ENCODE results near the gene SLC22A14.
"Not testable (repeated sequence)": the region's sequence is repeated elsewhere in the genome, so short reads cannot be mapped to it uniquely, and the experiment has no call there.

Gene SLC22A14, protein sequence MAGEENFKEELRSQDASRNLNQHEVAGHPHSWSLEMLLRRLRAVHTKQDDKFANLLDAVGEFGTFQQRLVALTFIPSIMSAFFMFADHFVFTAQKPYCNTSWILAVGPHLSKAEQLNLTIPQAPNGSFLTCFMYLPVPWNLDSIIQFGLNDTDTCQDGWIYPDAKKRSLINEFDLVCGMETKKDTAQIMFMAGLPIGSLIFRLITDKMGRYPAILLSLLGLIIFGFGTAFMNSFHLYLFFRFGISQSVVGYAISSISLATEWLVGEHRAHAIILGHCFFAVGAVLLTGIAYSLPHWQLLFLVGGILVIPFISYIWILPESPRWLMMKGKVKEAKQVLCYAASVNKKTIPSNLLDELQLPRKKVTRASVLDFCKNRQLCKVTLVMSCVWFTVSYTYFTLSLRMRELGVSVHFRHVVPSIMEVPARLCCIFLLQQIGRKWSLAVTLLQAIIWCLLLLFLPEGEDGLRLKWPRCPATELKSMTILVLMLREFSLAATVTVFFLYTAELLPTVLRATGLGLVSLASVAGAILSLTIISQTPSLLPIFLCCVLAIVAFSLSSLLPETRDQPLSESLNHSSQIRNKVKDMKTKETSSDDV

DNA sequence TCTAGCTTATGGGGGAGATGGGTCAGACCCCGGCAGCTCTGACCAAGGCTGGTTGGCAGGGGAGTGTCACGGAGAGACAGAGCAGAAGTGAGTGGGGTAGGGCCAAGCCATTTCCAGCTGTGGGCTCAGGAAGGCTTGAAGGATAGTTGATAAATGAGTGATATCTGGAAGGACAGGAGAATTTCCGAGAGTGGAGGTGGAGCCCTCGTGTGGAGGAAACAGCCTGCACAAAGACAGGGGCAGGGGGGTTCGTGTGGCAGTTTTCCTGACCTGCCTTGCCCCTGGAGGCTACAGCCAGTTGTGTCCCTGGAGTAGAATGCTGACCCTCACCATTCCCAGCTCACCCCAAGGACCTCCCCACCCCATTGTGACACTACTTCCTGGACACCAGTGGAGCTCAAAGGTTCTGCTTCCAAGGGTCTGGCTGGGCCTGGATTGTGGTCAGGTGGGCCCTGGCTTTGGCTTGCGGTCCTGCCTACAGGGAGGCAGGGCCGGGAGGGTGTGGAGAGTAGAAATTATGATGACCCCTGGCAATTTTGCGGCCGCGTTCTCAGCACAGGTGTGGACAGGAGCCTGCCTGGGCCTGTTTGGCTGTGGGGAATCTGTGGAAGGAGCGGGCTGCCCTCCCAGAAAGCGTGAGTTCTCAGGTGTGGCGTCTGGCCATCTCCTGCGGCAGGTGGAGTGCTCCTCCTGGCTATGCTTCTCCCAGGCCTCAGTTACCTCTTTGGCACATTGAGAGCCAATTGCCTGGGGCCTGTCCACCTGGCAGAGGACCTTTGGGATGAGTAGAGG is at the start of gene SLC22A14:
SLC22A14 (plus strand) TSS at position 400 of the 792 bp plus-strand sequence. CDS start 23,733 bp downstream, outside the sequence.
- no peak for DNase-seq (ENCODE audit: low spot score)

DNA sequence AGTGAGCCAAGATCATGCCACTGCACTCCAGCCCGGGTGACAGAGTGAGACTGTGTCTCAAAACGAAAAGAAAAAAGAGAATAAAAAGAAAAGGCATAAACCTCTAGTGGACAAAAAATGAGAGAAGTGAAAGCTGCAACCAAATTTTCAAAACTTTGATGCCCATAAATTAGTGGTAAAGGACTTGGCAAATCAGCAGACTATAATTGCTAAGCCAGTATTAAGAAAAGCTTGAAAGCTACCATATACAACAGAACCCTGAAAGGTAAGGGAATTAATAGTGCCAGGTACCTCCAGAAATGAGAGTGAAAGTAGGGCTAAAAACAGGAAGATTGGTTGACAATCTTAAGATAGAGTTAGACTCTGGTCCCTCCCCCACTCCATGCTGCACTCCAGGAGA is 49.4 kb upstream of the SLC22A14 start:
- DNase-seq (ENCODE audit: low spot score): no peak

DNA sequence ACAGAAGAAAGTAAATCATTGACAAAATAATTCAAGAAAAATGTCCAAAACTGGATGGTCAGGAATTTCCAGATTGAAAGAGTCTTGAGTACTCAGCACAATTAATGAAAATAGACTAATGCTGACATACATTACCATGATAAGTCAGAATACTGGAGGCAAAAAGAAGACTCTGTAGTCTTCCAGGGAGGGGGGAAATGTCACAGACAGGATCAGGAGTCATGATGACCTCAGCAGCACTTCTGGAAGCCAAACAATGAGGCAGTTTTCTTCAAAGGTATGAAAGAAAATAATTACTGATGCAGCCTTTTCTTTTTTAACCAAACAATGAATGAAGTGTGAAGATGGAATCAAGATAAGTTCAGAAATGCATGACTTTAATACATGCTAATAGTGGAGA is 46.6 kb upstream of the SLC22A14 start:
- no peak for DNase-seq (ENCODE audit: low spot score)

DNA sequence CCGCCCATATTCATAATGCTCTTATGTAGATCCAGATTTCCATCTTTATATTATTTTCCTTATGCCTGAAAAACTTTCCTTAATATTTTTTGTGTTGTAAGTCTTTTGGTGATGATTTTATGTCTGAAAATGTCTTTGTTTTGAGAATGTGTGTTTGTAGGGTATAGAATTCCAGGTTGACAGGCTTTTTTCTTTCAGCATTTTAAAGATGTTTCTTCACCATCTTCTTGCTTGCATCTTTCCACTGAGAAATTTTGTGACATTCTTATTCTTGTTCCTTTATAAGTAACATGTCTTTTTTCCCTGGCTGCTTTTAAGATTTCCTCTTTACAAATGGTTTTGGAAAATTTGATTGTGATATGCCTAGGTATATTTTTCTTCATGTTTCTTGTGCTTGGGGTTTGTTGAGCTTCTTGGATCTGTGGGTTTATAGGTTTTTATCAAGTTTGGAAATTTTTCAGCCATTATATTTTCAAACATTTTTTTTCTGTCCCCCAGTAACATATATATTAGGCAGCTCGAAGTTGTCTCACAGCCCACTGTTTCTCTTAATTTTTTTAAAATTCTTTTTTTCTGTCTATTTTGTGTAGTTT is 43.6 kb upstream of the SLC22A14 start:
- DNase-seq (ENCODE audit: low spot score): no peak

DNA sequence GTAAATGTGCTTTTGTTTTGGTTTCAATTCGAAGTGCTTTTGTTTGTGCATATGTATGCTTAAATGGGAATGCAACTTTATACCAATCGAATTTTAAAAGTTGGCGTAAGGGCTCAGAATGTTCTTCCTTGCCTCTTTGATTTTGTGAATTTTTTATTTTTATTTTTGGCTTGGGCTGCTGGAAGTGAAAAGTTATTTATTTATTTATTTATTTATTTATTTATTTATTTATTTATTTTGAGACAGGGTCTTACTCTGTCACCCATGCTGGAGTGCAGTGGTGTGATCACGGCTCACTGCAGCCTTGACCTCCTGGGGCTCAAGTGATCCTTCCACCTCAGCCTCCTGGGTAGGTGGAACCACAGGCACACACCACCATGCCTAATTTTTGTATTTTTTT is 39.3 kb upstream of the SLC22A14 start:
- not testable (repeated sequence) for DNase-seq (ENCODE audit: low spot score)

DNA sequence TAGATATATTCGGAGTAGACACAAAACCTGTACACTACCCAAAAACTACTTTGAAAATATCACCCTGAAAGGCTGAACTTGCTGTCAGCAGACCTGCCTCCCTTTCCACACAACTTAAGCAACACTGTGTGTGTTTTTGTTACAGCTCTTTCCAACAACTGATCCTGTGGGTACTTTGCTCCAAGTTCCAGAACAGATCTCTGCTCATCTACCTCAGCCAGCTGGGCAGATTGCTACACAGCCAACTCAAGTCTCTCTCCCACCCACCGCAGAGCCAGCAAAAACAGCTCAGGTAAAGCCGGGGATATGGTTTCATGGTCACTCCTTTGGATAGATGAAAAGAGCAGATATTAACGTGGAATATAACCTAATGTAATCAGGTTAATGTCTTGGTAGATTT is 36.2 kb upstream of the SLC22A14 start:
- DNase-seq (ENCODE audit: low spot score): no peak

DNA sequence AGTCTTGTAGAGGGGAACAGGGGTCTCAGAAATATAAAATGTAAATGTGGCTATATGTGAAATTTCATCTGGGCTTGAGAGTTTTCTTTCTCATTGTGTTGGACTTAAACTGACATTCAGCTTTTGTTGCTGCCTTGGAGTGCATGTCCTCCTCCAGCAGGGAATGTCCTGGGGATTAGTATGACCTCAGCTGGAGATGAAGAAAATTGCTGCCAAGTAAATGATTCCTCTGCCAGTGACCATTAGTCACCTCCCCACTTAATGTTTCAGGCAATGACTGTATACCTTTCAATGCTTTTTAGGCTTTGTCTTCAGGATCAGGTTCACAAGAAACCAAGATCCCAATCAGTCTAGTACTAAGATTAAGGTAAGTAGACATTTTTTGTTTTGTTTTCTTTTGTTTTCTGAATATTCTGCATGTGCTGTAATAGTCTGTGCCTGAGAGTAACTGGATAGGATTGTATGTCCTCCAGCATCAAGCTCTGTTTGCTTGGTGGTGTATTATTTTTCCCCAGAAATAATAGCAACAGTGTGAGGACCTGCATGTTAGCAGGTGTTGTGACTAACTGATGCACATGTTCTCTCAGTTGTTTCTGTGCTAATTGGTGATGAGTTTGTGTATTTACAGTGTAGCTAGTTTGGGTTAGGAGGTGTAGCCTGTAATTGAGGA is 34.6 kb upstream of the SLC22A14 start:
- peak; percentile 44 for DNase-seq (ENCODE audit: low spot score)

DNA sequence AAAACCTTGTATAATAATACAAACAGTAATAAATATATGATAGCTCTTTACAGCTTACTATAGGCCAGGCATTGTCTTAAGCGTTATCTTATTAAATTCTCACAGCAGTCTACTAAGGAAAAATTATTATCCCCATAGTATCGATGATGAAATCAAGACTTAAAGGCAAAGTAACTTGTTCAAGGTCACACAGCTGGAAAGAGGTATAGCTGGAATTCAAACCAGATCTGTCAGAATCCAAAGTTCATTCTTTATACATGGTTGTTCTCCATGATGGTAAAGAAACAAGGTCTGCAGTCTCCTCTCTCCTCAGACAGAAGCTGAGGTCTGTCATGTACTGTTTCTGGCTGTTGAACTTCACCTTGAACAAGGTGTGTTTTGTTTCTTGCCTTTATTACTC is 31.9 kb upstream of the SLC22A14 start:
- DNase-seq (ENCODE audit: low spot score): no peak

DNA sequence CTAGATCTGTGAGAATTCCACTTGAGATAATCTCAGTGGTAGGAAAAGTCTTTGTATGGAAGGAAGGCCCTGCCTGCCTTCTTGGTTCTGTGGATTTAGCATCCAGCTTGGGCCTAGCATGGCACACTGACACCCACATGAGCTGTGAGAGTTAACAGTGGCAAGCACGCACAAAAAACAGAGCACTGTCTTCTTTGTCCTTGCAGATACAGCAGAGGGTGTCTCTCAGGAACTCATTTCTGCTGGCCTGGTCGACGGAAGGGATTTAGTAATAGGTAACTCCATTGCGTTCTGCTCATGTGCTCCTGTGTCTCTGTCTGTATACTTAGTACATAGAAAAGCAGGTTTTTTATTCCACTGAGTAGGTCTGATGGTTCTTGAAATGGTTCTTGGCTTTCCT is 30.9 kb upstream of the SLC22A14 start:
- DNase-seq (ENCODE audit: low spot score): no peak

DNA sequence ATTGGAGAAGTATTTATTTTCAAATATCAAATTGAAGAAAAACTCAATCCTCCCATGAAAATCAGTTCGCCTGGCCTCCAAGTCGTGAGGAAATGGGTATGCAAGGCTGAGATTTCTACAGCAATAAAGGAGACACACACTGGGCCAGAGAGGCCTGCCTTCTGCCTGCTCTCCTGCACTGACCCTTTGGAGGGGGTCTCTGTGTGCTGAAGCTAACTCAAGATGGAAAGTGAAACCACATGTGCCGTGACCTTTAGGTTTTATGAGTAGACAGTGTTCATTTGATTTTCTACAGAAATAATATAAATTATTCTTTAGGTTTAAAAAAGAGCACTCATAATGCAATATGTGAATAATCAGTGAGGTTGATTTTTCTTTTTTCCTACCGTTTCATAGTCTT is 28.4 kb upstream of the SLC22A14 start:
- DNase-seq (ENCODE audit: low spot score): no peak

DNA sequence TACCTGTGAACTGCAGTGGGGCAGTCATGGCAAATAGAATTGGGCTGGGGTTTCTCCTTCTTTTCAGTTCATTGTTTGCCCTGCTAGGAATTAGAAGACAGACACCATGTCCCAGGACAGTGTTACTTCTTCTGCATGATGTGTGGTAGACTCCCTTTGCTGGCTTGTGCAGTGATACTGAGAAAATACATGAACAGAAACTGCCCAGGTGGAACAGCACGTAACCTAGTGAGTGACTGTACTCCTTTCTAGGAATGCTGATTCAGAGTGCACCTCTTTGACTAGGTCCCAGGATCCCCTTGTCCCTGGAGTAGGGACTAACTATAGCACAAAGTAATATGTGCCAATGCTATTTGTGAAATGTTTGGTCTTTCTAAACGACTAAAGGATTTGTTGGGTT is 27.2 kb upstream of the SLC22A14 start:
- no peak for DNase-seq (ENCODE audit: low spot score)

DNA sequence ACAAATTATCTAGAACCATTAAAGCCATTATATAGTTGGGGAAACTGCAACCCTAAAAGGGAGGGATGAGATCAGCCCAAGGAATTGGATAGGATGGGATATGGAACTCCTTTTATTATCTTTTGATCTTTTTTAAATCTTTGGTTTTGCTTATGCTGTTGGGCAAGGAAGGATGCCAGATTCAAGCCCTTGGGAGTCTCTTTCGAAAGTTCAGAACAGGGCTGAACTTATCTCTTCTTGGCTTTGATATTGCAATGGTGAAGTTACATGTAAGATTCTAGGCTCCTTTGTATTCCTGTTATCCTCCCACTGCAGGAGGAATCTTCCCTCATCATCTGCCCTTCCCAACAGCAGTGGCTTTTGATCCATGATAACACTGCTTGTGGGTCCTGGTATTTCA is 26.5 kb upstream of the SLC22A14 start:
- no peak for DNase-seq (ENCODE audit: low spot score)

DNA sequence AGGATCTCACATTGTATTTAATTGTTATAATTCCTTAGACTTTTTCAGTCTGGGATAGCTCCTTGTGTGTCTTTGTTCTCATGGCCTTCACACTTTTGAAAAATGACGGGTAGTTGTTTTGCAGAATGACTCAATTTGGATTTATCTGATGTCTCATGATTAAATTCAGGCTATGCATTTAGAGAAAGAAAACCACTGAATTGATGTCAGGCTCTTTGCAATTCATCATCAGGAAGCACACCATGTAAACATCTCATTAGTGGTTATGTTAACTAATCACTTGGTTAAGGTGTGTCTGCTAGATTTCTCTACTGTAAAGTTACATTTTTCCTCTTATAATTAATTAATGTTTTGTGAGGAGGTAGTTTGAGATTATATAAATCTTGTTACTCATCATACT is 24.5 kb upstream of the SLC22A14 start:
- DNase-seq (ENCODE audit: low spot score): no peak

DNA sequence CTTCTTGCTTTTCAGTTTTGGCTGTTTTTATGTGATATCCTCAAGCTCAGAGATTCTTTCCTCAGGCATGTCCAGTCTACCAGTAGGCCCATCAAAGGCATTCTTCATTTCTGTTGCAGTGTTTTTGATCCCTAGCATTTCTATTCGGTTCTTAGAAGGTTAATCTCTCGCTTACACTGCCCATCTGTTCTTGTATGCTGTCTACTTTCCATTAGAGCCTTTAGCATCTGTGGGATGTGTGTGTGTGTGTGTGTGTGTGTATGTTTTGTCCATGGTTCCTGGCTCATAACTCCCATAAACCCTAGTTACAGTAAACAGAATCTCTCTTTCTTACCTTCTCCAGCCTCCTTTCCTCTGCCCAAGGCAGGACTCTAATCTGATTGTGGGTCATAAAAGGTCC is 21.6 kb upstream of the SLC22A14 start:
- no peak for DNase-seq (ENCODE audit: low spot score)

DNA sequence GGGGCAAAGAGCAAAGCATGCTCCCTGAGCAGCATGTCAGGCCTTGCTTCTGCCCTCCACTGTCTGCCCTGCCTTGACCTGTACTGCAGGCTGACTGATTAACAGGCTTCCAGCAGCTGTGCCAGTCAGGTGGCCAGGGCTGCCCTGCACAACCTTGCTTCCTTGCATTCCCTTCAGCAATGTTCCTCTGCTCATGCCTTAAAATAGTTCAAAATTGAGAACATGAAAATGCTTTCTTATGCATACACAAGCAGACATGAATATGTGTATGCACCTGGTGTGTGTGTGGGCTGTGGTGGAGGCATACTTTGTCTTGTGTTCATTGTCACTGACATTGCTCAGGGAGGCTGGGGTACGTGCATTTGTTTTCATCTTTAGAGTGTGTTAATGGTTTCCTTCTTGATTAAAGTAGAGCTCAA is 17.7 kb upstream of the SLC22A14 start:
- no peak for DNase-seq (ENCODE audit: low spot score)

DNA sequence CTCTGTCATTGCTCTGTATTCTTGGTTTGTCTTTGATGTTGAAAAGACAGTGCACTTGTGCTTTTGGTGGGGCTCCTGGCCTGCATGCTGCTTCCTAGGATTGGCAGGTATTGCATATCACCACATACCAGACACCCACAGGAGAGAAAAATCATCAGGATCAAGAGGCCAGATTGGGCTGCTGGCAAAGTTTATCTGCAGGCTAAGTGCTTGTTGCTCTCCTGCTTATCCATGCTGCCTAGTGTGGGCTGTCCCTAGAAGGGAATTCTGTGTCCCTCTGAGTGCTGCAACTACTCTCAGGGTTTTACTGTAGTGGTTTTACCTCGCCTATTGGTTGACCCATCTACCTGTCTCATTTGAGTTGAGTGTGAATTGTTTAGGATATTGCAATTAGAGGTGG is 17.3 kb upstream of the SLC22A14 start:
- DNase-seq (ENCODE audit: low spot score): no peak

DNA sequence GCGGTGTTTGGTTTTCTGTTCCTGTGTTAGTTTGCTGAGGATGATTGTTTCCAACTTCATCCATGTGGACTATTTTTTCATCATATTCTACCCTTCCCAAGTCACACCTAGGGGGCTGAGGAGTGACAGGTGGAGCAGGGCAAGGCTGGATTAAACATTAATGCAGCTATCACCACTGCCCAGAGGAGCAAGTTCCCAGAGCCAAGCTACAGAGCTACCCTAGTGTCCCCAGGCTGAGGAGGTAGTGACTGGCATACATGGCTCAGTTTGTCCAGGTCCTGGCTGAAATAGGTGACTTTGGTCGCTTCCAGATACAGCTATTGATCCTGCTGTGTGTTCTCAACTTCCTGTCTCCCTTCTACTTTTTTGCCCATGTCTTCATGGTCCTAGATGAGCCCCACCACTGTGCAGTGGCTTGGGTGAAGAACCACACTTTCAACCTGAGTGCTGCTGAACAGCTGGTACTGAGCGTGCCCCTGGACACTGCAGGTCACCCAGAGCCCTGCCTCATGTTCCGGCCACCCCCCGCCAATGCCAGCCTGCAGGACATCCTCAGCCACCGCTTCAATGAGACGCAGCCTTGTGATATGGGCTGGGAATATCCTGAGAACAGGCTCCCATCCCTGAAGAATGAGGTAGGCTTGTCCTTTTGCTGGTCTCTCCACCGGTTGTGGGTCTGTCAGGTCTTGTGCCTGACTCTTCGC is 16.3 kb upstream of the SLC22A14 start, which contains the start of gene SLC22A13:
SLC22A13 (plus strand) TSS at position 209 of the 704 bp plus-strand sequence; CDS start at position 258, 49 bp downstream.
- no peak for DNase-seq (ENCODE audit: low spot score)

DNA sequence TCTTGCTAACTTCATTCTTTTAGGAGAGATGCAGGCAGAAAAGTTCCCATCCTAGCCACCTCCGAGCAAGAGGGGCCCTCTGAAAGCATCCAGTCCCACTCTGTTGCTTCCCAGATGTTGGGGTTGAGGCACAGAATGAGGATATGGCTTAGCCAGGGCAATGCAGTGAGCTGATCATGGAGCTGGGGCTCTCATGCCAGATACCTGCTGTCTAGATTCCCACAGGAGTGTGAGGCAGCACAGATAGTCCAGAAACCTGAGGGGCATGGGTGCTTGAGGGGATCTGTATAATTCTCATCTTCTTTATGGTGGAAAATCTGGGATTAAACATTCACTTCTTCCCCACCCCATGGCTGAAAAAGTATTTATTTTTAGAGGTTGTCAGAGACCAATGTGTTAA is 15.3 kb upstream of the SLC22A14 start:
- no peak for DNase-seq (ENCODE audit: low spot score)

DNA sequence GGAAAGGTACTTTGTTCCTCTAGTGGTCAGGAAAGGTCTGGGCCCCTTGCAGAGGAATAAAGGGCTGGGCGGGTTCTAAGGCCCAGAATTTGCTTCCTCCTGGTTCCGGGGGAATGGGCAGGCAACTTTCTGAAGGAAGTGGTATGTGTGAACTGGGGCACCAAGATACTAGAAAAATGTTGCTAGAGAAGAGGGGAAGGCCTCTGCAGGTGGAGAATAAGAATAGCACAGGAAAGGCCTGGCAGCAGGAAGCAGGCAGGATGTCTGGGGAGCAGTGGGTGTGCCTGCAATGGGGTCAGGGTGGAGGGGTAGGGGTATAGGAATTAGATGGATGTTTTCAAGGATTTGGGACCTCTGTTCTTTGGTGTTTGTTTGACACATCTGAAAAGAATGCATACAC is 14.4 kb upstream of the SLC22A14 start:
- DNase-seq (ENCODE audit: low spot score): no peak

DNA sequence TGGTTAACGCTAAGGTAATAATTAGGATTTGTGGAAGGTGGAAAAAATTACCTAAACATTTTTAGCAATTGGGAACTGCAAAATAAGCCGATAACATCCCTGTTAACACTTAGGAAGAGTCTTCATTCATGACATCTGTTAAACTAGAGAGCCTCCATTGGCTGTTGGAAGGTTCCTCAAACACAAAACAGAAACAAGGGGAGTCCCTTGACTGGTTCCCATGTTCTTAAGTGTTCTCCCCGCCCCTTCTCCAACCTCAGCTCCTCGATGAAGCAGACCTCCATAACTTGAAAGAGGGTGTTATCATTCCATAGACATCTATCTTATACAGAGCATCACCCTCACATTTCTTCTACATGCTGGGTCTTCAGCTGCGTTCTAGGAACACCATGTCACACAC is 14.0 kb upstream of the SLC22A14 start:
- DNase-seq (ENCODE audit: low spot score): peak; percentile 15

DNA sequence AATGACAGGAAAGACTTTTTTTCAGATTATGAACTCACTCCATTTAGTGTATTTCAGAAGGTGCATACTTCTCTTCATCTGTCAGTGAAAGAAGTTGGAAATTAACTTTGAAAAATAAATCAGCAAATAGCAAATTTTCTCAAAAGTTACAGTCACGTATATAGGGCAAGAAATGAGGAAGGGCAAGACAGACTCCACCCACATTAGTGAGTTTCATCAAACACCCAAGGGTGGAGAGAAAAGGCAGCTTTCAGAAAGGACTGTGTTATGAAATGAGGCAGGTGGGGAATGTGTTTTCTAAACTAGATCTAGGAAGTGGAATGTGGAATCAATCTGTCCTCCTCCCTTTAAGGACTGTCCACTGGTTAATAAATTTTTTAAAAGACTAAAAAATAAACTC is 13.6 kb upstream of the SLC22A14 start:
- DNase-seq (ENCODE audit: low spot score): no peak

Data from pons (tissue), 1 donor.